HTERT RPE-1 (cell line): Measurements from ENCODE around the gene KRT7.

Experiments
- in situ Hi-C: fragments of 300-500 bp; cut with MboI; formaldehyde crosslinking; loops from 4 replicates; pipeline ENCODE4 v1.14.3; 2020; ENCODE audit warnings: low sequenced_read_pairs

KRT7 gene

GRCh38 chr12:52296572-52297215 lies 63.7 kb downstream of the KRT7 start:
- in situ Hi-C loops, result no loop called here
